Raji (cell line): ENCODE measurements around the gene PROC.

Source experiments
- POLR2A ChIP-seq: IDR thresholded peaks from 2 replicates; pipeline ENCODE4 v1.6.1; 2011; ENCODE audit warnings: low read depth, low read length, control low read depth; ENCODE audit not compliant: insufficient read depth

Gene PROC

GRCh38 chr2:127419448-127420038, 1.3 kb downstream of the PROC start:
- TF ChIP-seq POLR2A = no peak

DNA sequence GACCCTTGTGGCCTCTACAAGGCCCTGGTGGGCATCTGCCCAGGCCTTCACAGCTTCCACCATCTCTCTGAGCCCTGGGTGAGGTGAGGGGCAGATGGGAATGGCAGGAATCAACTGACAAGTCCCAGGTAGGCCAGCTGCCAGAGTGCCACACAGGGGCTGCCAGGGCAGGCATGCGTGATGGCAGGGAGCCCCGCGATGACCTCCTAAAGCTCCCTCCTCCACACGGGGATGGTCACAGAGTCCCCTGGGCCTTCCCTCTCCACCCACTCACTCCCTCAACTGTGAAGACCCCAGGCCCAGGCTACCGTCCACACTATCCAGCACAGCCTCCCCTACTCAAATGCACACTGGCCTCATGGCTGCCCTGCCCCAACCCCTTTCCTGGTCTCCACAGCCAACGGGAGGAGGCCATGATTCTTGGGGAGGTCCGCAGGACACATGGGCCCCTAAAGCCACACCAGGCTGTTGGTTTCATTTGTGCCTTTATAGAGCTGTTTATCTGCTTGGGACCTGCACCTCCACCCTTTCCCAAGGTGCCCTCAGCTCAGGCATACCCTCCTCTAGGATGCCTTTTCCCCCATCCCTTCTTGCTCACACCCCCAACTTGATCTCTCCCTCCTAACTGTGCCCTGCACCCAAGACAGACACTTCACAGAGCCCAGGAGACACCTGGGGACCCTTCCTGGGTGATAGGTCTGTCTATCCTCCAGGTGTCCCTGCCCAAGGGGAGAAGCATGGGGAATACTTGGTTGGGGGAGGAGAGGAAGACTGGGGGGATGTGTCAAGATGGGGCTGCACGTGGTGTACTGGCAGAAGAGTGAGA, 2.0 kb downstream of the PROC start:
- TF ChIP-seq POLR2A = no peak

DNA sequence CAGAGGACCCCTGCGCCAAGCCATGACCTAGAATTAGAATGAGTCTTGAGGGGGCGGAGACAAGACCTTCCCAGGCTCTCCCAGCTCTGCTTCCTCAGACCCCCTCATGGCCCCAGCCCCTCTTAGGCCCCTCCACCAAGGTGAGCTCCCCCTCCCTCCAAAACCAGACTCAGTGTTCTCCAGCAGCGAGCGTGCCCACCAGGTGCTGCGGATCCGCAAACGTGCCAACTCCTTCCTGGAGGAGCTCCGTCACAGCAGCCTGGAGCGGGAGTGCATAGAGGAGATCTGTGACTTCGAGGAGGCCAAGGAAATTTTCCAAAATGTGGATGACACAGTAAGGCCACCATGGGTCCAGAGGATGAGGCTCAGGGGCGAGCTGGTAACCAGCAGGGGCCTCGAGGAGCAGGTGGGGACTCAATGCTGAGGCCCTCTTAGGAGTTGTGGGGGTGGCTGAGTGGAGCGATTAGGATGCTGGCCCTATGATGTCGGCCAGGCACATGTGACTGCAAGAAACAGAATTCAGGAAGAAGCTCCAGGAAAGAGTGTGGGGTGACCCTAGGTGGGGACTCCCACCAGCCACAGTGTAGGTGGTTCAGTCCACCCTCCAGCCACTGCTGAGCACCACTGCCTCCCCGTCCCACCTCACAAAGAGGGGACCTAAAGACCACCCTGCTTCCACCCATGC, 3.0 kb downstream of the PROC start:
- no peak for TF ChIP-seq POLR2A

- no peak for TF ChIP-seq POLR2A
Observed at GRCh38 chr2:127421871-127422558, 3.8 kb downstream of the PROC start.

DNA sequence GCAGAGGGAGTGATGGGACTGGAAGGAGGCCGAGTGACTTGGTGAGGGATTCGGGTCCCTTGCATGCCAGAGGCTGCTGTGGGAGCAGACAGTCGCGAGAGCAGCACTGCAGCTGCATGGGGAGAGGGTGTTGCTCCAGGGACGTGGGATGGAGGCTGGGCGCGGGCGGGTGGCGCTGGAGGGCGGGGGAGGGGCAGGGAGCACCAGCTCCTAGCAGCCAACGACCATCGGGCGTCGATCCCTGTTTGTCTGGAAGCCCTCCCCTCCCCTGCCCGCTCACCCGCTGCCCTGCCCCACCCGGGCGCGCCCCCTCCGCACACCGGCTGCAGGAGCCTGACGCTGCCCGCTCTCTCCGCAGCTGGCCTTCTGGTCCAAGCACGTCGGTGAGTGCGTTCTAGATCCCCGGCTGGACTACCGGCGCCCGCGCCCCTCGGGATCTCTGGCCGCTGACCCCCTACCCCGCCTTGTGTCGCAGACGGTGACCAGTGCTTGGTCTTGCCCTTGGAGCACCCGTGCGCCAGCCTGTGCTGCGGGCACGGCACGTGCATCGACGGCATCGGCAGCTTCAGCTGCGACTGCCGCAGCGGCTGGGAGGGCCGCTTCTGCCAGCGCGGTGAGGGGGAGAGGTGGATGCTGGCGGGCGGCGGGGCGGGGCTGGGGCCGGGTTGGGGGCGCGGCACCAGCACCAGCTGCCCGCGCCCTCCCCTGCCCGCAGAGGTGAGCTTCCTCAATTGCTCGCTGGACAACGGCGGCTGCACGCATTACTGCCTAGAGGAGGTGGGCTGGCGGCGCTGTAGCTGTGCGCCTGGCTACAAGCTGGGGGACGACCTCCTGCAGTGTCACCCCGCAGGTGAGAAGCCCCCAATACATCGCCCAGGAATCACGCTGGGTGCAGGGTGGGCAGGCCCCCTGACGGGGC, 4.6 kb downstream of the PROC start:
- TF ChIP-seq POLR2A = no peak

GRCh38 chr2:127423478-127423843, 5.2 kb downstream of the PROC start:
- TF ChIP-seq POLR2A = no peak

DNA sequence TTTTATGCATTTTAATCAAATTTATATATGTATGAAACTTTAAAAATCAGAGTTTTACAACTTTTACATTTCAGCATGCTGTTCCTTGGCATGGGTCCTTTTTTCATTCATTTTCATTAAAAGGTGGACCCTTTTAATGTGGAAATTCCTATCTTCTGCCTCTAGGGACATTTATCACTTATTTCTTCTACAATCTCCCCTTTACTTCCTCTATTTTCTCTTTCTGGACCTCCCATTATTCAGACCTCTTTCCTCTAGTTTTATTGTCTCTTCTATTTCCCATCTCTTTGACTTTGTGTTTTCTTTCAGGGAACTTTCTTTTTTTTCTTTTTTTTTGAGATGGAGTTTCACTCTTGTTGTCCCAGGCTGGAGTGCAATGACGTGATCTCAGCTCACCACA, 5.7 kb downstream of the PROC start:
- no peak for TF ChIP-seq POLR2A

GRCh38 chr2:127424598-127425520, 6.6 kb downstream of the PROC start:
- TF ChIP-seq POLR2A = no peak

- no peak for TF ChIP-seq POLR2A
Observed at GRCh38 chr2:127425540-127426490, 7.6 kb downstream of the PROC start.

DNA sequence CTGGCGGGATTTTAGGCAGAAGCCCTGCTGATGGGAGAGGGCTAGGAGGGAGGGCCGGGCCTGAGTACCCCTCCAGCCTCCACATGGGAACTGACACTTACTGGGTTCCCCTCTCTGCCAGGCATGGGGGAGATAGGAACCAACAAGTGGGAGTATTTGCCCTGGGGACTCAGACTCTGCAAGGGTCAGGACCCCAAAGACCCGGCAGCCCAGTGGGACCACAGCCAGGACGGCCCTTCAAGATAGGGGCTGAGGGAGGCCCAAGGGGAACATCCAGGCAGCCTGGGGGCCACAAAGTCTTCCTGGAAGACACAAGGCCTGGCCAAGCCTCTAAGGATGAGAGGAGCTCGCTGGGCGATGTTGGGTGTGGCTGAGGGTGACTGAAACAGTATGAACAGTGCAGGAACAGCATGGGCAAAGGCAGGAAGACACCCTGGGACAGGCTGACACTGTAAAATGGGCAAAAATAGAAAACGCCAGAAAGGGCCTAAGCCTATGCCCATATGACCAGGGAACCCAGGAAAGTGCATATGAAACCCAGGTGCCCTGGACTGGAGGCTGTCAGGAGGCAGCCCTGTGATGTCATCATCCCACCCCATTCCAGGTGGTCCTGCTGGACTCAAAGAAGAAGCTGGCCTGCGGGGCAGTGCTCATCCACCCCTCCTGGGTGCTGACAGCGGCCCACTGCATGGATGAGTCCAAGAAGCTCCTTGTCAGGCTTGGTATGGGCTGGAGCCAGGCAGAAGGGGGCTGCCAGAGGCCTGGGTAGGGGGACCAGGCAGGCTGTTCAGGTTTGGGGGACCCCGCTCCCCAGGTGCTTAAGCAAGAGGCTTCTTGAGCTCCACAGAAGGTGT, 8.5 kb downstream of the PROC start:
- TF ChIP-seq POLR2A = no peak

DNA sequence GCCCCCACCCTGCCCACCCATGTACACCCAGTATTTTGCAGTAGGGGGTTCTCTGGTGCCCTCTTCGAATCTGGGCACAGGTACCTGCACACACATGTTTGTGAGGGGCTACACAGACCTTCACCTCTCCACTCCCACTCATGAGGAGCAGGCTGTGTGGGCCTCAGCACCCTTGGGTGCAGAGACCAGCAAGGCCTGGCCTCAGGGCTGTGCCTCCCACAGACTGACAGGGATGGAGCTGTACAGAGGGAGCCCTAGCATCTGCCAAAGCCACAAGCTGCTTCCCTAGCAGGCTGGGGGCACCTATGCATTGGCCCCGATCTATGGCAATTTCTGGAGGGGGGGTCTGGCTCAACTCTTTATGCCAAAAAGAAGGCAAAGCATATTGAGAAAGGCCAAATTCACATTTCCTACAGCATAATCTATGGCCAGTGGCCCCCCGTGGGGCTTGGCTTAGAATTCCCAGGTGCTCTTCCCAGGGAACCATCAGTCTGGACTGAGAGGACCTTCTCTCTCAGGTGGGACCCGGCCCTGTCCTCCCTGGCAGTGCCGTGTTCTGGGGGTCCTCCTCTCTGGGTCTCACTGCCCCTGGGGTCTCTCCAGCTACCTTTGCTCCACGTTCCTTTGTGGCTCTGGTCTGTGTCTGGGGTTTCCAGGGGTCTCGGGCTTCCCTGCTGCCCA, 9.3 kb downstream of the PROC start:
- no peak for TF ChIP-seq POLR2A
